RWPE2 (cell line): Measurements from ENCODE around the gene GATB.

Experiments used
- ATAC-seq: fragments of 200-7000 bp; cut with Tn5 transposase; 3 replicates; pipeline ENCODE4 v1.9.1; 2021; ENCODE audit warnings: low read depth
- DNase-seq: peaks from one replicate; pipeline ENCODE4 v3.0.0-alpha.2; 2020; ENCODE audit warnings: low spot score
- H3K27ac ChIP-seq: fragments of 450-650 bp; 2 replicates; pipeline ENCODE4 v1.5.1; 2017; ENCODE audit warnings: mild to moderate bottlenecking; ENCODE audit not compliant: poor library complexity, severe bottlenecking
- H3K27me3 ChIP-seq: fragments of 250-450 bp; sonication (Bioruptor Pico); 2 replicates; pipeline ENCODE4 v1.5.1; 2021; ENCODE audit warnings: mild to moderate bottlenecking, moderate library complexity; ENCODE audit not compliant: insufficient read depth, poor library complexity, severe bottlenecking
- H3K36me3 ChIP-seq: fragments of 250-450 bp; sonication (Bioruptor Pico); 2 replicates; pipeline ENCODE4 v1.5.1; 2020; ENCODE audit warnings: low read depth, mild to moderate bottlenecking, moderate library complexity
- H3K4me1 ChIP-seq: fragments of 250-450 bp; sonication (Bioruptor Pico); 2 replicates; pipeline ENCODE4 v1.5.1; 2021; ENCODE audit warnings: mild to moderate bottlenecking, moderate library complexity; ENCODE audit not compliant: insufficient read depth, poor library complexity, severe bottlenecking
- H3K4me3 ChIP-seq: fragments of 250-450 bp; sonication (Bioruptor Pico); 2 replicates; pipeline ENCODE4 v1.5.1; 2021; ENCODE audit warnings: mild to moderate bottlenecking, moderate library complexity; ENCODE audit not compliant: severe bottlenecking
- H3K9me3 ChIP-seq: fragments of 250-450 bp; sonication (Bioruptor Pico); 2 replicates; pipeline ENCODE4 v1.5.1; 2021; ENCODE audit warnings: mild to moderate bottlenecking, moderate library complexity; ENCODE audit not compliant: severe bottlenecking
- TF ChIP-seq, protein P1 (sequence below): fragments of 450-650 bp; IDR thresholded peaks from one replicate; pipeline ENCODE4 v1.5.1; 2017; ENCODE audit warnings: mild to moderate bottlenecking, moderate library complexity; ENCODE audit not compliant: poor library complexity, severe bottlenecking

Gene GATB

DNA sequence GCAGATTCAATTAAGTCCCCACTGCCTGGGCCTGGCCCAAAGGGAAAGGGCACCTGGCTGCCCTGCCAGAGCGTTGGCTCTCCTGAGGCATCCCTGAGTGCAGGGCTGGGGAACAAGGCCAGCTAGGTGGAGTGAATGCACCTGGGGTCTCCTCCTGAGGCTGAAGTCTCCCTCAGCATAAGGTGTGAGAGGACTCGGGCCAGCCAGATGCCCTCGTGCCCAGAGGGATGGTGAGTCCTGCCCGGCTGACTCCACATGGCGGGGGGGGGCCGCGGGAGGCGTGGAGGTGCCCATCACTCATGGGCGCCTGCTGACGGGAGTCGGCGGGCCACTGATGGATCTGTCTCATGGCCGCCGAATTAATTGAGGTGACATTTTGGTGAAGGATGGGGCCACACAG is 87.8 kb downstream of the GATB start:
- peaks cover 18% of the 10 kb centered on the region for H3K4me1 ChIP-seq
- no peaks in the 10 kb centered on the region for H3K9me3 ChIP-seq
- DNase-seq (no peak), ATAC-seq (no peak)
- TF ChIP-seq, protein P1, sequence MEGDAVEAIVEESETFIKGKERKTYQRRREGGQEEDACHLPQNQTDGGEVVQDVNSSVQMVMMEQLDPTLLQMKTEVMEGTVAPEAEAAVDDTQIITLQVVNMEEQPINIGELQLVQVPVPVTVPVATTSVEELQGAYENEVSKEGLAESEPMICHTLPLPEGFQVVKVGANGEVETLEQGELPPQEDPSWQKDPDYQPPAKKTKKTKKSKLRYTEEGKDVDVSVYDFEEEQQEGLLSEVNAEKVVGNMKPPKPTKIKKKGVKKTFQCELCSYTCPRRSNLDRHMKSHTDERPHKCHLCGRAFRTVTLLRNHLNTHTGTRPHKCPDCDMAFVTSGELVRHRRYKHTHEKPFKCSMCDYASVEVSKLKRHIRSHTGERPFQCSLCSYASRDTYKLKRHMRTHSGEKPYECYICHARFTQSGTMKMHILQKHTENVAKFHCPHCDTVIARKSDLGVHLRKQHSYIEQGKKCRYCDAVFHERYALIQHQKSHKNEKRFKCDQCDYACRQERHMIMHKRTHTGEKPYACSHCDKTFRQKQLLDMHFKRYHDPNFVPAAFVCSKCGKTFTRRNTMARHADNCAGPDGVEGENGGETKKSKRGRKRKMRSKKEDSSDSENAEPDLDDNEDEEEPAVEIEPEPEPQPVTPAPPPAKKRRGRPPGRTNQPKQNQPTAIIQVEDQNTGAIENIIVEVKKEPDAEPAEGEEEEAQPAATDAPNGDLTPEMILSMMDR = no peak
- H3K27ac ChIP-seq = no peak overlapping the region
- no peak overlapping the region for H3K4me3 ChIP-seq
- no peaks in the 10 kb centered on the region for H3K27me3 ChIP-seq
- H3K36me3 ChIP-seq = no peaks in the 10 kb centered on the region

DNA sequence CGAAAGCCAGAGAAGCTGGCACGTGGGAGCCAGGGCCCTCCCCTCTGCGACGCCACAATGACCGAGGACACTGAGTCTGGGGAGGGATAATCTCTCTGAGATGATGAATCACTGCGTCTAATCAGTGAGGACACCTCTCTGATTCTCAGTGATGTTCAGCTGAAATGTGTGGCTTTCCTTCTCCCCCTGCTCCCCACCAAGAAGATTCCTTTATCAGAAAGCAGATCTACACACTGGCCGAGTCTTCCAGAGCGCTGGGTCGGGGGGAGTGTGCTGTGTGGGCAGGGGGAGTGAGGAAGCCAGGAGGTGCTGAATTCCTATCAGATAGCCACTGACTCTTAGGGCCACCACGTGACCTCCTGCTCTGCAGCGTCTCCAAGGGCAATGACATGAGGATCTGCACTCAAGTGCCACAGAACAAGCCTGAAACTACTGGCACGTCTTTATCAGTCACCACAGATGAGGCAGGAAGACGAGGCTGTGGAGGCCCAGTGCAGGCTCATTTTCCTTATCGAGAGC is 89.2 kb downstream of the GATB start:
- Histone ChIP-seq H3K27ac (no peak overlapping the region), H3K4me1 (peaks cover 17% of the 10 kb centered on the region), H3K36me3 (no peaks in the 10 kb centered on the region), H3K4me3 (no peak overlapping the region), H3K27me3 (no peaks in the 10 kb centered on the region), H3K9me3 (no peaks in the 10 kb centered on the region)
- no peak for ATAC-seq
- TF ChIP-seq, protein P1 = no peak
- no peak for DNase-seq

DNA sequence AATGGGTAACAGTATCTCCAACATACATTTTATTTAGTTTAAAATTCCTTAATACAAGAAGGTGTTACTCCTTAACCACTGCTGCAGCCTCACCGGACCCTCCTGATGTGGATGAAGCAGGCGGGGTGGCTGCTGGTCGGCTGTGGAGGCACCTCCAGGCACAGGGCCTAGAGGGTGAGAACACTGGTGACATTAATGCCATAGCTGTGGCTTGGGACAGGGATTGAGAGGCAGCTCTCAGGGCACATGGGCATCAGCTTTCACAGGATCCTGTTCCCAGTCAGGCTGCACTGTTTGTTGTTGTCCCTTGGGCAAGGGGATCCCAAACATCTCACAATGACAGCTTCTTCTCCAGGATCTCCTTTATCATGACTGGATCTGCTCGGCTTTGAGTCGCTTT is 90.0 kb downstream of the GATB start:
- no peak for ATAC-seq
- TF ChIP-seq, protein P1 = no peak

DNA sequence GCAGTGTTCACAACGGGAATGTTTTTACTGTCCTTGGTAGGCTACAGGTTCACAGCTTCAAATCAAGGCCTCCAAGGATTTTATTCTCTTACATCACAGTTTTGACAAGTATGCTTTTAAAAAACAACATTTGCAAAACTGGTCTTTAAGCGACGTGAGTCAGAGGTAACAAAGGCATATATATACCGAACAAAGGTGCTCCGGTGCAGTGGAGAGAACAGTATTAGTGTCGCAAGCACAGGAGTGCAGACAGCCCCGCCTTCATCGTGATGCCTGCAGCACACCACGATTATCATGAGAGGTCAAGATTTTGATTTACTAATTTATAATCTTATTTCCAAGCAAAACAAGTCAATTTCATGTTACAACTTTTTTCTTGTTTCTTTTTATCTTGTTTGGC is 90.8 kb downstream of the GATB start:
- DNase-seq = no peak
- peaks cover 10% of the 10 kb centered on the region for H3K4me1 ChIP-seq
- H3K9me3 ChIP-seq = no peaks in the 10 kb centered on the region
- H3K36me3 ChIP-seq = no peaks in the 10 kb centered on the region
- TF ChIP-seq, protein P1 = no peak
- no peaks in the 10 kb centered on the region for H3K27me3 ChIP-seq
- no peak overlapping the region for H3K4me3 ChIP-seq
- no peak overlapping the region for H3K27ac ChIP-seq
- no peak for ATAC-seq

More for the DNA sequence above, 90.0 kb downstream of the GATB start:
- no peaks in the 10 kb centered on the region for H3K9me3 ChIP-seq
- no peak overlapping the region for H3K27ac ChIP-seq
- H3K36me3 ChIP-seq = no peaks in the 10 kb centered on the region
- peaks cover 10% of the 10 kb centered on the region for H3K4me1 ChIP-seq
- no peak for DNase-seq
- no peak overlapping the region for H3K4me3 ChIP-seq
- no peaks in the 10 kb centered on the region for H3K27me3 ChIP-seq

DNA sequence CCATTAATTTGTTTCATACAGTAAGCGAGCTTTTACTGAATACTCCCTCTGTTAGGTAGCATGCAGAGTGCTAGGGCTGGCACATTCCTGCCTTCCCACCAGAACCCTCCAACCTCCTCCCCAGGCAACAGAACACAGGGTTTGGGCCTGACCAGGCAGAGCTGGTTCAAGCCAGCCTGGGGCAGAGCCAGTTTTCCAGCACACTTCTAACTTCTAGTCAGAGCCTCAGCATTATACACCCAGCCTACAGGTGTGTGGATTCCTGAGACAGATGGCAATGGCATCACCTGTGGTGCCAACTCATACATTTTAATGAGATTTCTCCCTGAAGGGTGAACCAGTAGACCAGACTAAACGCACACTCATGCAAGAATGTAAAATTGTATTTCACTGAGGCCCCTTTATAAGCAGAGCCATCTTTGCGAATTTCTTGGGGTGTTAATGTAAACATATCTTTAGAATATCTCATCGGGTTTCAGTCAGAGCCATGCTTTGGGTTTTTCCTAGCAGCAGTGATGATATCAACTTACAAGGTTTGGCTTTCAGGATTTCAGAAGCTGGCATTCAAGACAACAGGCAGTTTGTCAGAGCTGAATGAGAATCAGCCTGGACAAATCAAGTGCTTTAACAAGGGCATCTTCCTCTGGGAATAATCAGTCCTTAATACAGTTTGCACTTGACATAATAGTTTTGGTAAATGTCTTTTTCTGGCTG is 92.0 kb downstream of the GATB start:
- peak; percentile 27; the same call in 1 of the 3 replicates for ATAC-seq
- no peak for DNase-seq
- Histone ChIP-seq H3K4me1 (no peaks in the 10 kb centered on the region), H3K27me3 (no peaks in the 10 kb centered on the region), H3K9me3 (no peaks in the 10 kb centered on the region), H3K27ac (no peak overlapping the region), H3K36me3 (no peaks in the 10 kb centered on the region; the same call in 1 of the 2 replicates), H3K4me3 (no peak overlapping the region)
- TF ChIP-seq, protein P1 = no peak
